Left ventricle myocardium inferior (tissue), 1 donor: ENCODE data around the gene MAB21L4. TPM values are rescaled to one million over a fixed set of nuclear protein-coding genes. Genes with fewer than 3 reads are reported as not detected.

Experiments
- DNase-seq: peaks from one replicate; pipeline ENCODE4 v3.0.0-alpha.2; 2020
- H3K27ac ChIP-seq: fragments of 200-600 bp; replicated peaks from 2 replicates; pipeline ENCODE4 v1.8.0; 2021
- H3K27me3 ChIP-seq: fragments of 200-600 bp; 2 replicates; pipeline ENCODE4 v1.8.0; 2021; ENCODE audit warnings: low read depth
- H3K36me3 ChIP-seq: fragments of 200-600 bp; 2 replicates; pipeline ENCODE4 v1.8.0; 2021
- H3K4me1 ChIP-seq: fragments of 200-600 bp; 2 replicates; pipeline ENCODE4 v1.8.0; 2021
- H3K4me3 ChIP-seq: fragments of 200-600 bp; 2 replicates; pipeline ENCODE4 v1.8.0; 2021; ENCODE audit warnings: mild to moderate bottlenecking, moderate library complexity
- H3K9me3 ChIP-seq: fragments of 200-600 bp; replicated peaks from 2 replicates; pipeline ENCODE4 v1.8.0; 2021
- CTCF ChIP-seq: fragments of 200-600 bp; IDR thresholded peaks from 2 replicates; pipeline ENCODE4 v1.8.0; 2021; ENCODE audit warnings: antibody characterized with exemption, mild to moderate bottlenecking, borderline replicate concordance
- intact Hi-C: fragments of 100-400 bp; cut with micrococcal nuclease; formaldehyde crosslinking; loops from one replicate; pipeline ENCODE4 v1.11.0; 2022
- total RNA-seq: library from RNA; stranded (reverse); fragmentation: NEBNext Ultra II Directional; extraction: Animal tissue kit (Norgen Biotek cat#: 25700); gene quantifications from one replicate; pipeline ENCODE4 v1.2.1, GENCODE V29; 2021
- donor health status: DM: no; HTN: yes; CAD: no; lungs with severe emphysema.

MAB21L4 gene
- total RNA-seq, 1 donor from 2014 or later: not detected

- Histone ChIP-seq H3K27ac (no peak overlapping the region), H3K9me3 (no peaks in the 10 kb centered on the region), H3K36me3 (no peaks in the 10 kb centered on the region), H3K4me3 (no peak overlapping the region), H3K27me3 (peaks cover 21% of the 10 kb centered on the region), H3K4me1 (peaks cover 20% of the 10 kb centered on the region)
- intact Hi-C loops: no loop called here
- no peak for TF ChIP-seq CTCF
- no peak for DNase-seq
Measured at GRCh38 chr2:240894006-240894405, 1.9 kb downstream of the MAB21L4 start.

- no peaks in the 10 kb centered on the region for H3K9me3 ChIP-seq
- H3K4me1 ChIP-seq: peaks cover 14% of the 10 kb centered on the region
- TF ChIP-seq CTCF: no peak
- intact Hi-C loops: no loop called here
- no peaks in the 10 kb centered on the region for H3K36me3 ChIP-seq
- DNase-seq: no peak
- no peak overlapping the region for H3K4me3 ChIP-seq
- H3K27me3 ChIP-seq: peaks cover 21% of the 10 kb centered on the region
- H3K27ac ChIP-seq: no peak overlapping the region
Measured at GRCh38 chr2:240893363-240893844, 2.6 kb downstream of the MAB21L4 start.

GRCh38 chr2:240892925-240893324 is 3.0 kb downstream of the MAB21L4 start:
- Histone ChIP-seq H3K4me1 (peaks cover 10% of the 10 kb centered on the region), H3K4me3 (no peak overlapping the region), H3K9me3 (no peaks in the 10 kb centered on the region), H3K27ac (no peak overlapping the region), H3K36me3 (no peaks in the 10 kb centered on the region), H3K27me3 (peaks cover 21% of the 10 kb centered on the region)
- TF ChIP-seq CTCF: no peak
- DNase-seq: no peak
- intact Hi-C loops: no loop called here

- no peaks in the 10 kb centered on the region for H3K36me3 ChIP-seq
- H3K27me3 ChIP-seq: peaks cover 19% of the 10 kb centered on the region
- no peak overlapping the region for H3K4me3 ChIP-seq
- H3K4me1 ChIP-seq: peaks cover 4% of the 10 kb centered on the region
- no peaks in the 10 kb centered on the region for H3K9me3 ChIP-seq
- no peak overlapping the region for H3K27ac ChIP-seq
- no peak for TF ChIP-seq CTCF
- DNase-seq: no peak
- intact Hi-C loops: no loop called here
Measured at GRCh38 chr2:240892356-240892755, 3.6 kb downstream of the MAB21L4 start.

GRCh38 chr2:240891492-240892340 is 4.2 kb downstream of the MAB21L4 start:
- Histone ChIP-seq H3K27ac (no peak overlapping the region), H3K9me3 (no peaks in the 10 kb centered on the region), H3K36me3 (no peaks in the 10 kb centered on the region), H3K4me1 (no peaks in the 10 kb centered on the region), H3K4me3 (no peak overlapping the region), H3K27me3 (peaks cover 15% of the 10 kb centered on the region)
- intact Hi-C loops: no loop called here
- no peak for DNase-seq
- no peak for TF ChIP-seq CTCF
